Adipose tissue (tissue), 3 donors: ENCODE data around the gene CFAP298. TPM values are rescaled to one million over a fixed set of nuclear protein-coding genes. Genes with fewer than 3 reads are reported as not detected.

Experiments
- polyA plus RNA-seq, 3 donors: library from polyadenylated mRNA; stranded (reverse); fragments of 200-250 nt; gene quantifications; one replicate each; pipeline ENCODE4 v1.2.3, GENCODE V29; 2013
- donor health status: healthy with polysubstance abuse.
- donor health status: Bipolar disorder and iron deficiency.
- donor health status: healthy.

The CFAP298 gene
- polyA plus RNA-seq, 3 donors, result 20.1 to 31.2 (median 20.9) TPM

Other genes starting within 250 kb of the CFAP298 start
- gene URB1, start 219.4 kb downstream of the CFAP298 start, polyA plus RNA-seq, result 1 to 10 TPM; 3.8 to 9.1 (median 4.0) TPM
- 10 to 100 TPM in 2 of 3 donors, 1 to 10 TPM in 1; 7.7 to 59.7 (median 46.8) TPM for gene EVA1C, start 199.7 kb downstream of the CFAP298 start, polyA plus RNA-seq
- gene TCP10L, start 26.9 kb downstream of the CFAP298 start, polyA plus RNA-seq, result under 1 TPM in 2 of 3 donors, not detected in 1; 0.28 to 0.40 TPM
- gene SYNJ1, start 115.6 kb upstream of the CFAP298 start, polyA plus RNA-seq, result 1 to 10 TPM; 2.1 to 5.2 (median 3.9) TPM
- 10 to 100 TPM in 2 of 3 donors, 1 to 10 TPM in 1; 9.3 to 12.7 (median 10.9) TPM for gene PAXBP1, start 159.4 kb upstream of the CFAP298 start, polyA plus RNA-seq